Subcutaneous adipose tissue (tissue), 4 donors: Measurements from ENCODE around the gene GTF2H4. TPM values are rescaled to one million over a fixed set of nuclear protein-coding genes. Genes with fewer than 3 reads are reported as not detected.

Experiments
- total RNA-seq, 4 donors: library from RNA; depleted of rRNA; stranded (reverse); fragments of >200 nt; gene quantifications; one replicate each; pipeline ENCODE4 v1.1.0, GENCODE V29; 2016
- TF ChIP-seq, protein P1 (sequence below): fragments of 450-650 bp; IDR thresholded peaks from one replicate; pipeline ENCODE4 v1.5.1; 2016; ENCODE audit warnings: low read depth, mild to moderate bottlenecking, control low read depth, antibody characterized with exemption, moderate library complexity

GTF2H4 gene
- total RNA-seq, 4 donors from 2014 or later = 7.3 to 19.2 (median 8.3) TPM

DNA sequence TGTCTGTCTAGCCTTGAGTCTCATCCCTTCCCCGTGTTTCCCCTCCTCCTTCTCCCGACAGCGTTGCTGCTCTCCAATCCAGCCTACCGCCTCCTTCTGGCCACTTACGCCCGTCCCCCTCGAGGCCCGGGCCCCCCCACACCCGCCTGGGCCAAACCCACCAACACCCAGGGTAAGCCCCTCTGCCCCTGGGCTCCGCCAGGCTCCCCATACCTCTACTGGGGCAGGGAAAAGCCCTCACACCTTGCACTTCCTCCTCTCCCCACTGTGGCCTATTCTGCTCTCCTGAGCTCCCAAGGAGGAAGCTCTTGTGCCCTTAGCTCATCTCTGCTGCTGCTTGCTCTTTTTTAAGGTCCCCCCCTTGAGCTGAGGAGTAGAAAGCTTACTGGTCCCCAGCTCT, 12.7 kb upstream of the GTF2H4 start:
- TF ChIP-seq, protein P1, sequence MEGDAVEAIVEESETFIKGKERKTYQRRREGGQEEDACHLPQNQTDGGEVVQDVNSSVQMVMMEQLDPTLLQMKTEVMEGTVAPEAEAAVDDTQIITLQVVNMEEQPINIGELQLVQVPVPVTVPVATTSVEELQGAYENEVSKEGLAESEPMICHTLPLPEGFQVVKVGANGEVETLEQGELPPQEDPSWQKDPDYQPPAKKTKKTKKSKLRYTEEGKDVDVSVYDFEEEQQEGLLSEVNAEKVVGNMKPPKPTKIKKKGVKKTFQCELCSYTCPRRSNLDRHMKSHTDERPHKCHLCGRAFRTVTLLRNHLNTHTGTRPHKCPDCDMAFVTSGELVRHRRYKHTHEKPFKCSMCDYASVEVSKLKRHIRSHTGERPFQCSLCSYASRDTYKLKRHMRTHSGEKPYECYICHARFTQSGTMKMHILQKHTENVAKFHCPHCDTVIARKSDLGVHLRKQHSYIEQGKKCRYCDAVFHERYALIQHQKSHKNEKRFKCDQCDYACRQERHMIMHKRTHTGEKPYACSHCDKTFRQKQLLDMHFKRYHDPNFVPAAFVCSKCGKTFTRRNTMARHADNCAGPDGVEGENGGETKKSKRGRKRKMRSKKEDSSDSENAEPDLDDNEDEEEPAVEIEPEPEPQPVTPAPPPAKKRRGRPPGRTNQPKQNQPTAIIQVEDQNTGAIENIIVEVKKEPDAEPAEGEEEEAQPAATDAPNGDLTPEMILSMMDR = no peak

DNA sequence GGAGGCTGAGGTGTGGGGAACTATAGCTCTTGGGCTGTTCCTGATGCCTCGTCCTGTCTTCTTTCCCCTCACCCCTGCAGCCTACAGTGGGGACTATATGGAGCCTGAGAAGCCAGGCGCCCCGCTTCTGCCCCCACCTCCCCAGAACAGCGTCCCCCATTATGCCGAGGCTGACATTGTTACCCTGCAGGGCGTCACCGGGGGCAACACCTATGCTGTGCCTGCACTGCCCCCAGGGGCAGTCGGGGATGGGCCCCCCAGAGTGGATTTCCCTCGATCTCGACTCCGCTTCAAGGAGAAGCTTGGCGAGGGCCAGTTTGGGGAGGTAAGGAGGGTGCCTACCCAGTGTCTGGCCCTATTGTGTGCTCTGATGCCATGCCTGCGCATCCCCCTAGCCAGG, 11.5 kb upstream of the GTF2H4 start:
- TF ChIP-seq, protein P1 = no peak

DNA sequence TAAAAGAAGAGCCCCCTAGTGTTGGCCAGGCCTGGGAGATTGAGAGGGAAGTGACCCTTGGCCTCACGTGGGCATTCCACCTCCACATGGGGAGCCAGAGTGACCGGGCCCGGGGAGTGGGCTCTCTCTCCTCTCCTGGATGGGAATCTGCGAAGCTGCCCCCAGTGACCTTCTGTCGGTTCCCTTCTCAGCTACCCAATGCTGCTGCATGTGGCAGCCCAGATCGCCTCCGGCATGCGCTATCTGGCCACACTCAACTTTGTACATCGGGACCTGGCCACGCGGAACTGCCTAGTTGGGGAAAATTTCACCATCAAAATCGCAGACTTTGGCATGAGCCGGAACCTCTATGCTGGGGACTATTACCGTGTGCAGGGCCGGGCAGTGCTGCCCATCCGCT, 10.1 kb upstream of the GTF2H4 start:
- TF ChIP-seq, protein P1 = no peak

DNA sequence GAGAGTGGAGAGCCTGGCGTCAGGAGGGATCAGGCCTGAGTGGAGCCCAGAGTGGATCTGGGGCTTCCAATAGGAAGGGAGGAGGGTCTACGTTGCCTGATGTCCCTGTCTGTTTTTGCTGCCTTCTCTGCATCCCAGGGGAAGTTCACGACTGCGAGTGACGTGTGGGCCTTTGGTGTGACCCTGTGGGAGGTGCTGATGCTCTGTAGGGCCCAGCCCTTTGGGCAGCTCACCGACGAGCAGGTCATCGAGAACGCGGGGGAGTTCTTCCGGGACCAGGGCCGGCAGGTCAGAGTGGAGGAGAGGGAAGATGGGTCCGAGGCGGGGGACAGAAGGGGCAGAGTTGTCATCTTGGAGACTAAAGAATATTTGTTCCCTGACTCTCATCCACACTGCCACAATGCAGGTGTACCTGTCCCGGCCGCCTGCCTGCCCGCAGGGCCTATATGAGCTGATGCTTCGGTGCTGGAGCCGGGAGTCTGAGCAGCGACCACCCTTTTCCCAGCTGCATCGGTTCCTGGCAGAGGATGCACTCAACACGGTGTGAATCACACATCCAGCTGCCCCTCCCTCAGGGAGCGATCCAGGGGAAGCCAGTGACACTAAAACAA, 9.2 kb upstream of the GTF2H4 start:
- TF ChIP-seq, protein P1 = no peak

- TF ChIP-seq, protein P1 = no peak
These were observed 7.1 kb upstream of the GTF2H4 start for GRCh38 chr6:30900863-30901417.

- TF ChIP-seq, protein P1 = no peak
These were observed 6.6 kb upstream of the GTF2H4 start for GRCh38 chr6:30901436-30901835.

GRCh38 chr6:30902709-30903108, 5.3 kb upstream of the GTF2H4 start:
- TF ChIP-seq, protein P1 = no peak
